Stimulated activated naive B cell treated with anti-CD40 and anti-IgM and Interleukin-4, amounts not matched to agents 10 μg/mL and 1 μg/mL and 100 μg/mL, for 72 hours (primary cell): ENCODE data around the gene HDAC11.

ENCODE experiments used
- ATAC-seq, 2 donors: fragments of 150-1000 bp; cut with Tn5 transposase; replicated peaks; 2 replicates each; pipeline ENCODE4 v1.10.0; 2021; ENCODE audit warnings: moderate library complexity in 1 of 2
- DNase-seq: peaks from one replicate; pipeline ENCODE4 v3.0.0; 2021
- H3K27ac Mint-ChIP-seq: one replicate; pipeline ENCODE4 v1.8.0; 2022; ENCODE audit warnings: mild to moderate bottlenecking, mixed read lengths
- H3K27me3 Mint-ChIP-seq, 2 donors: one replicate each; pipeline ENCODE4 v1.8.0; 2022; ENCODE audit warnings: mixed read lengths in 2 of 2
- H3K36me3 Mint-ChIP-seq, 2 donors: one replicate each; pipeline ENCODE4 v1.8.0; 2022; ENCODE audit warnings: mixed read lengths in 2 of 2, mild to moderate bottlenecking in 1 of 2
- H3K4me1 Mint-ChIP-seq, 2 donors: one replicate each; pipeline ENCODE4 v1.8.0; 2022; ENCODE audit warnings: mixed read lengths in 2 of 2, mild to moderate bottlenecking in 1 of 2
- H3K4me3 Mint-ChIP-seq, 2 donors: one replicate each; pipeline ENCODE4 v1.8.0; 2022; ENCODE audit warnings: mild to moderate bottlenecking in 2 of 2, mixed read lengths in 2 of 2, moderate library complexity in 1 of 2
- H3K9me3 Mint-ChIP-seq, 2 donors: one replicate each; pipeline ENCODE4 v1.8.0; 2022; ENCODE audit warnings: mixed read lengths in 2 of 2, mild to moderate bottlenecking in 1 of 2

HDAC11 gene

GRCh38 chr3:13538520-13539291 lies 58.6 kb downstream of the HDAC11 start:
- Mint-ChIP-seq H3K36me3 (no peaks in the 10 kb centered on the region), H3K9me3 (peaks cover 5% of the 10 kb centered on the region in 2 donors), H3K4me1 (peaks cover 5% of the 10 kb centered on the region in 2 donors), H3K27me3 (peaks cover 42 to 46% of the 10 kb centered on the region in 2 donors), H3K27ac (no peak overlapping the region), H3K4me3 (no peak overlapping the region)
- DNase-seq (no peak), ATAC-seq (no peak)

DNA sequence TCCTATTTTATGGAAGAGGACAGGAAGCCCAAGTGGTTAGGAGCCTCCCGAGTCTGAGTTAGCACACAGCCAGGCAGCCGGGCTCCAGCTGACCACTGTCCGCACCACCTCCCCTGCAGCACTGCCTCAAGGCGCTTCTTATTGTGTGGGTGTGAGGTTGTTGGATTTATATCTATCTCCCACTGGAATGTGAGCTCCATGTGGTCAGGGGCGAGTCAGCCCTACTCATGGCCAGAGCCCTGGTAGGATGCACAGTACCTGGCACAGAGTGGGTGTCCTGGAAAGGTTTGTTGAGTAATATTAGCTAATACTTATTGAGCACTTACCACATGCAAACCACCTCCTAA lies 59.2 kb downstream of the HDAC11 start:
- Mint-ChIP-seq H3K9me3 (peaks cover 5% of the 10 kb centered on the region in 2 donors), H3K4me3 (no peak overlapping the region), H3K27ac (no peak overlapping the region), H3K4me1 (peaks cover 6 to 11% of the 10 kb centered on the region in 2 donors), H3K36me3 (no peaks in the 10 kb centered on the region), H3K27me3 (peaks cover 42 to 46% of the 10 kb centered on the region in 2 donors)
- no peak for DNase-seq
- no peak for ATAC-seq

DNA sequence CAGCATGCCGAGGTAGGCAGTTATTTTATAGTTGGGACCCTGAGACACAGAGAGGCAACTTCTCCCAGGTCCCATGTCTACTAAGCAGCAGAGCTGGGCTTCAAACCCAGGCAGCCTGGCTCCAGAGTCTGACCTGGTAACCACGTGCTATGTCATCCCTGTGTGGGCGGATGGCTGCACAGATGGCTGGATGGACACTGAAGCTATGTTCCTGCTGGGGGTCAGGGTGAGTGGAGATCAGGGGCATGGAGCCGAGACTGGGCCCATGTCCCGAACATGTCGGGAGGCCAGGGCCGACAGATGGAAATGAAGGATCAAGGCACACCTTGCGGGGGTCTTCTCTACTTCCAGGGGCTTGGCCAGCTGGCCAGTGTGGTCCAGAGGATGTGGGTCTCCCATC lies 59.6 kb downstream of the HDAC11 start:
- peaks cover 42 to 47% of the 10 kb centered on the region in 2 donors for H3K27me3 Mint-ChIP-seq
- H3K27ac Mint-ChIP-seq: no peak overlapping the region
- H3K9me3 Mint-ChIP-seq: peaks cover 5% of the 10 kb centered on the region in 2 donors
- ATAC-seq: no peak
- no peak overlapping the region for H3K4me3 Mint-ChIP-seq
- no peak for DNase-seq
- no peaks in the 10 kb centered on the region for H3K36me3 Mint-ChIP-seq
- peaks cover 10 to 15% of the 10 kb centered on the region in 2 donors for H3K4me1 Mint-ChIP-seq

- DNase-seq (no peak), ATAC-seq (no peak)
- peaks cover 41 to 50% of the 10 kb centered on the region in 2 donors for H3K27me3 Mint-ChIP-seq
- no peaks in the 10 kb centered on the region for H3K36me3 Mint-ChIP-seq
- no peak overlapping the region for H3K27ac Mint-ChIP-seq
- H3K9me3 Mint-ChIP-seq: peaks cover 5% of the 10 kb centered on the region in 2 donors
- H3K4me3 Mint-ChIP-seq: no peak overlapping the region
- peaks cover 15 to 21% of the 10 kb centered on the region in 2 donors for H3K4me1 Mint-ChIP-seq
Measured at GRCh38 chr3:13540297-13540995, 60.3 kb downstream of the HDAC11 start.

GRCh38 chr3:13541691-13542090 lies 61.6 kb downstream of the HDAC11 start:
- H3K27ac Mint-ChIP-seq: no peak overlapping the region
- H3K27me3 Mint-ChIP-seq: peaks cover 37 to 39% of the 10 kb centered on the region in 2 donors
- peaks cover 5% of the 10 kb centered on the region in 2 donors for H3K9me3 Mint-ChIP-seq
- ATAC-seq (no peak), DNase-seq (no peak)
- no peaks in the 10 kb centered on the region for H3K36me3 Mint-ChIP-seq
- H3K4me1 Mint-ChIP-seq: peaks cover 11 to 19% of the 10 kb centered on the region in 2 donors
- H3K4me3 Mint-ChIP-seq: no peak overlapping the region

DNA sequence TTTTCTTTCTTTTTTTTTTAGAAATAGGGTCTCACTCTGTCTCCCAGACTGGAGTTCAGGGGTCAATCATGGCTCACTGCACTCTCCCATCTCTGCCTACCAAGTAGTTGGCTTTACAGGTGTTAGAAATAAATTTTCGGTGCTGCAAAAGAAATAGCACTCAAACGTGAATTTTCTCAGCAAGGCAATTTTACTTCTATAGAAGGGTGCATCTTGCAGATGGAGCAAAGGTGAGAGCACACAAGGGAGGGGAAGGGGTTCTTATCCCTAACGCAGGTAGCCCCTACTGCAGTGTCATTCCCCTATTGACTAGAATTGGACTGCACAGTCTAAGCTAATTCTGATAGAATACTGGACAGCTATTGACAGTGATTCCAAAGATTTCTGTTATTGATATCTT lies 62.0 kb downstream of the HDAC11 start:
- ATAC-seq: no peak
- peaks cover 32 to 35% of the 10 kb centered on the region in 2 donors for H3K27me3 Mint-ChIP-seq
- no peak overlapping the region for H3K4me3 Mint-ChIP-seq
- H3K36me3 Mint-ChIP-seq: no peaks in the 10 kb centered on the region
- DNase-seq: no peak
- H3K27ac Mint-ChIP-seq: no peak overlapping the region
- H3K4me1 Mint-ChIP-seq: peaks cover 10 to 15% of the 10 kb centered on the region in 2 donors
- H3K9me3 Mint-ChIP-seq: peaks cover 5% of the 10 kb centered on the region in 2 donors

- DNase-seq (no peak), ATAC-seq (no peak)
- Mint-ChIP-seq H3K4me3 (no peak overlapping the region), H3K27me3 (peaks cover 35 to 37% of the 10 kb centered on the region in 2 donors), H3K27ac (no peak overlapping the region), H3K9me3 (peaks cover 2 to 5% of the 10 kb centered on the region in 2 donors), H3K4me1 (peaks cover 12 to 19% of the 10 kb centered on the region in 2 donors), H3K36me3 (no peaks in the 10 kb centered on the region)
Measured at GRCh38 chr3:13543253-13543652, 63.1 kb downstream of the HDAC11 start.

DNA sequence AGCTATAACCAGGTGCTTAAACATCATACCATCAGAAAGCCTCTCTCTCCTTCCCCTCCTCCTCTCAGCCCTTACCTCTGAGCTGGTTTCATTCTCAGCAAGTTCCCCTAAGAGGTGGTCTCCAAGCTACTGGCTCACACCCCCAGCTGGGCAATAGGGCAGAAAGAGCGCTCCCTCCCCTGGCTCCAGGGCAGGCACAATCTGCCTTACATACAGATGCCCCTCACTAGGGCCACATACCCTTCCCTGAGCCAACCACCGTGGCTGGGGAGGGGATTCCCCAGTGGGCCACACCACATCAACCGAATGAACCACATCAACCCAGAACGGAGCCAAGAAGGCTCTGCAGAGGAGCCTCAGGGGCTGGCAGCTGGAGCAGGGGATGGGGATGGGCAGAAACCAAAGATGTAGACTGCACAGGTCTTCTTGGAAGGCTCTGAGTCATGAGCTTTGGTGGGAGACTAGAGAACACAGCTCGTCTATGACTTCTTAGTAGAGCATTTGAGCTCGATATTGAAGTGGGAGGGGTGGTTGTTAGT lies 64.3 kb downstream of the HDAC11 start:
- no peaks in the 10 kb centered on the region for H3K36me3 Mint-ChIP-seq
- ATAC-seq (peak; percentile 81 to 82), DNase-seq (peak; percentile 35)
- peaks cover 31 to 32% of the 10 kb centered on the region in 2 donors for H3K27me3 Mint-ChIP-seq
- no peak overlapping the region for H3K27ac Mint-ChIP-seq
- peaks cover 14 to 23% of the 10 kb centered on the region in 2 donors for H3K4me1 Mint-ChIP-seq
- peaks cover 2 to 5% of the 10 kb centered on the region in 2 donors for H3K9me3 Mint-ChIP-seq
- no peak overlapping the region for H3K4me3 Mint-ChIP-seq

DNA sequence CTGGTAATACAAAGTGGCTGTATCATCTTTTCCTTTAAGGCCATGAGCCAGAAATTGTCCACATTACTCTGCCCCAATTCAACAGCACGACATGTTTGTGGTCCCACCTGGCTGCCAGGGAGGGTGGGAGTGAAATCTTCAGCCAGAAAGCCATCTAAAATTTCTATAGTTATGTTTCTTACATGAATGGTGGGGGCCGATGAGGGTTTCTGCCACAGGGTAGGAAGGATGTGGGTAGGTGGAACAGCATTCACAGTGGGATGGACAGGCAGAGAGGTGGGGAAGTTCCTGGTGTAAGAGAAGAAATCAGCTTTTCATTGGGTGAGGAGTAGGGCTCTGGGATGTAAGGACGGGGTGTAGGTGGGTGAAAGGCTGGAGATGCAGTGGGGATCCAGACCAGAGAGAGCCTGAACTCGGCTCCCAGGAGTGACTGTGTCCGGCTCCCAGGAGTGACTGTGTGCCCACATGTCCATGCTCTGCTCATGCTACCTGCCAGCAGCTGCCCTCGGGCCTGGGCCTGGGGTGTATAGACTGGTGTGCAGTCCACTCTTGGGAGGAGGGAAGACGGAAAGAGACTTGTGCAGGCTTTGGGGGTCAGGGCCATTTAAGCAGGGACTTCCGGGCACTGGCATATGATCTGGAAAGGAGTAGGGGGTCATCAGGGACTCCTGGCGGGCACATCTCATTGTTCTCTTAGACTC lies 65.0 kb downstream of the HDAC11 start:
- Mint-ChIP-seq H3K27me3 (peaks cover 31% of the 10 kb centered on the region in 2 donors), H3K27ac (peak overlapping the region; percentile 33), H3K9me3 (peaks cover 2 to 5% of the 10 kb centered on the region in 2 donors), H3K4me3 (no peak overlapping the region), H3K4me1 (peaks cover 19 to 31% of the 10 kb centered on the region in 2 donors), H3K36me3 (no peaks in the 10 kb centered on the region)
- no peak for ATAC-seq
- DNase-seq: no peak

DNA sequence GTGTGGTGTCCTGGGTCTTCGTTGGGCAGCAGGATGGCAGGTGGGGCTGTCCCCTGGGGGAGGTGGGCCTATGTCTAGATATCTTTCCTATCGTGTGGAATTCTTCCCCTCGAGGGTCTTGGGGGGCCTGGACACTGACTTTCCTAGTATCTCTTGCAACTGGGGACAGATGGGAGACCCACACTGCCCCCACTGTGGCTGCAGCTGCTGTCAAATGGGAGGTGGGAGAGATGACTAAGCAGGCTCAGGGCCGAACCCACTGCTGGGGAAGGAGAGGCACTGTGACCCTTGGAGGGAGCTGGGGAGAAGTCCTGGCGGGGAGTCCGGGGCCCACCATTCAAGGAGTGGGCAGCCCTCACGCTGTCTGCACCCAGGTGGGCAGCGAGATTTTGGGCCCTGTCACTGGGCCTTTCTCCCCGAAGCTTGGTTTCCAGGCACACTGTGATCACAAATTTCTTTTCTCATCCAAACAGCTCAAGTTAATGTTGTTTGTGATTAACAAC lies 65.9 kb downstream of the HDAC11 start:
- peaks cover 25 to 40% of the 10 kb centered on the region in 2 donors for H3K4me1 Mint-ChIP-seq
- no peak for DNase-seq
- H3K4me3 Mint-ChIP-seq: no peak overlapping the region
- H3K36me3 Mint-ChIP-seq: no peaks in the 10 kb centered on the region
- H3K27ac Mint-ChIP-seq: no peak overlapping the region
- H3K9me3 Mint-ChIP-seq: peaks cover 2% of the 10 kb centered on the region in 2 donors
- peaks cover 28 to 31% of the 10 kb centered on the region in 2 donors for H3K27me3 Mint-ChIP-seq
- no peak for ATAC-seq

DNA sequence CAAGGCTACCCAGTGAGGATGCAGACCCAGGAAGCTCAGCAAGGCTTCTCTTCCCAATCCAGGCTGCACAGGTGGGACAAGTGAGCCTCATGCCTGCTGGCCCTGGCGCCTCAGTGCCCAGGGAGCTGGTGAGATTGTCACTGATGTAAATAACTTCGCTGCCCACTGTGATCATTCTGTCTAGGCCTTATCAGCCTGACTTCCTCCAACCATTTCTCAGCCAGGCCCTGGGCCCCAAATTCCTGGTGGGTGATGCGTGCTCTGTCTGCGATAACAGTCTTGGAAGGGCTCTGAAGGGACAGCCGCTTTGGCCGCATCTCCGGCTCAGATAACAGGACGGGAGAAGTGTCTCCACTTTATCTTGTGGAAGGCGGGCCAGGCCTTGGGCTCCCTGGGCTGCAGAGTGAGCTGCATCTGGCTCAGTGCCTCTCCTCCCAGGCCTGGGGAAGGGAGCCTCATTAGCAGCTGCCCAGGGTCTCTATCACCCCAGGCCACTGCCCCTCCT lies 66.6 kb downstream of the HDAC11 start:
- peaks cover 26 to 31% of the 10 kb centered on the region in 2 donors for H3K27me3 Mint-ChIP-seq
- H3K36me3 Mint-ChIP-seq: no peaks in the 10 kb centered on the region
- H3K4me1 Mint-ChIP-seq: peaks cover 27 to 41% of the 10 kb centered on the region in 2 donors
- ATAC-seq (no peak), DNase-seq (no peak)
- H3K4me3 Mint-ChIP-seq: no peak overlapping the region
- no peak overlapping the region for H3K27ac Mint-ChIP-seq
- H3K9me3 Mint-ChIP-seq: peaks cover 0 to 2% of the 10 kb centered on the region in 2 donors

DNA sequence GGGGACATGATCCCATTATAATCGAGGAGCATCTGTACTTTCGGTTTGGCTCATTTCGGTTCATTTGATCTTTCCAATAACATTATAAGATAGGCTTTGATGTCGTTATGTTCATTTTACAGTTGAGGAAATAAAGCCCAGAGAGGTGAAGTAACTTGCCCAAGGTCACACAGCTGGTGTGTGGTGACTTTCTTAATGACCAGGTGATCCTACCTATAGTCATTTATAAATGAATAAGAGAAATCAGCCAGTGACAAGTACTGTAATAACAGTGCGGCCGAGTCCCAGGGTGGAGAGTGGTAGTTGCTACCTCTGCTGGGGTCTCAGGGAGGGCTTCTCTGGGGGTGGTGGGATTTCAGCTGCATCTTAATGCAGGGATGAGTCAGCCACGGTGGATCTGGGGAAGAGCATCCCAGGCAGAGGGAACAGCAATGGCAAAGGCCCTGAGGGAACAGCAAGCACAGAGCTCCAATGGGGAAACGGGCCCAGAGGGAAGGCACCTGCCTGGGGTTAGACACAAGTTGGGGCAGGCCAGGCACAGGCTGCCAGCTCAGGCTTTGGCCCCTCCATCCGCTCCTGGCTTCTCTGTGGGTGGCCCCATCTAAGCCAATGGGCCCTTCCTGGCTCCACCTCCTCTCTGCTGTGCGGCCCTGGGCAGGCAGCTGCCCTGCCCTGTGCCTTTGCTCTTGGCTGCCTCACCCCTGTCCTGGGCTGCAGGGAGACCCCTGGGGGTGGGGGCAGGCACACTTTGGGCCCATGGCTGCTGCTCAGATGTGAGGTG lies 67.7 kb downstream of the HDAC11 start:
- ATAC-seq (no peak), DNase-seq (no peak)
- peaks cover 29 to 37% of the 10 kb centered on the region in 2 donors for H3K27me3 Mint-ChIP-seq
- peak overlapping the region; percentile 57 for H3K27ac Mint-ChIP-seq
- H3K9me3 Mint-ChIP-seq: no peaks in the 10 kb centered on the region
- peak overlapping the region; percentile 76 to 80 for H3K4me3 Mint-ChIP-seq
- peaks cover 33 to 43% of the 10 kb centered on the region in 2 donors for H3K4me1 Mint-ChIP-seq
- H3K36me3 Mint-ChIP-seq: no peaks in the 10 kb centered on the region
